ENCODE data around the gene ATP10A. TPM values are rescaled to one million over a fixed set of nuclear protein-coding genes. Genes with fewer than 3 reads are reported as not detected.

The ATP10A gene
- total RNA-seq, 1 experiment from 2014 or later, result 3.9 TPM

GRCh38 chr15:25847051-25847450, 16.1 kb downstream of the ATP10A start:
- H3T11ph ChIP-seq (ENCODE audit: low read length), result no peak overlapping the region
- no peaks in the 10 kb centered on the region for H3K79me2 ChIP-seq (ENCODE audit: insufficient read depth, low read length)
- no peak overlapping the region for H3K4ac ChIP-seq (ENCODE audit: low read depth, low read length)
- no peak overlapping the region for H3K27ac Mint-ChIP-seq
- no peaks in the 10 kb centered on the region for H3K27me3 Mint-ChIP-seq (ENCODE audit: low read depth)
- H4K20me1 ChIP-seq (ENCODE audit: control insufficient read depth, insufficient read depth, insufficient read length), result no peaks in the 10 kb centered on the region
- WGBS (ENCODE audit: extremely low coverage, insufficient read length, low lambda C conversion rate), result no CpG with 5 or more reads among the region's 2 CpGs
- H3K14ac ChIP-seq (ENCODE audit: insufficient read depth, low read length), result no peak overlapping the region
- no peaks in the 10 kb centered on the region for H3K9me3 ChIP-seq (ENCODE audit: control insufficient read depth, low read depth, low read length)
- no peak overlapping the region for H3K23ac ChIP-seq (ENCODE audit: insufficient read length, low read depth, low read length)
- no peaks in the 10 kb centered on the region for H3K27me3 ChIP-seq (ENCODE audit: insufficient read depth, low read length)
- H4K5ac ChIP-seq (ENCODE audit: insufficient read length, low read depth, low read length), result no peak overlapping the region
- H3K4me1 Mint-ChIP-seq, result peaks cover 44 to 51% of the 10 kb centered on the region in 2 experiments
- H2AFZ ChIP-seq (ENCODE audit: low read length), result no peak overlapping the region
- peaks cover 0 to 6% of the 10 kb centered on the region in 2 experiments; a peak in 1 of 5 replicates for H3K9me3 Mint-ChIP-seq
- no peak overlapping the region for H2BK12ac ChIP-seq (ENCODE audit: insufficient read length, low read depth, low read length)
- no peak overlapping the region for H3K4me3 Mint-ChIP-seq
- TF ChIP-seq CTCF (conservative IDR thresholded peaks at IDR 0.05), result no peak
- peaks cover 9% of the 10 kb centered on the region; the same call in 1 of the 2 replicates for H3K4me1 ChIP-seq (ENCODE audit: insufficient read depth, low read length)
- no peak overlapping the region for H3K4me2 ChIP-seq (ENCODE audit: insufficient read depth, insufficient read length, low read length)
- H3K56ac ChIP-seq (ENCODE audit: insufficient read length, low read depth, low read length), result no peak overlapping the region
- H3K23me2 ChIP-seq (ENCODE audit: insufficient read length, low read depth, low read length, poor library complexity, severe bottlenecking), result no peaks in the 10 kb centered on the region
- no peak overlapping the region for H2BK15ac ChIP-seq (ENCODE audit: low read depth, low read length)
- H4K8ac ChIP-seq (replicated peaks; ENCODE audit: insufficient read length, low read depth, low read length), result no peak overlapping the region
- no peak overlapping the region for H3K18ac ChIP-seq (ENCODE audit: insufficient read length, low read depth, low read length)
- no peak overlapping the region for H2BK20ac ChIP-seq (ENCODE audit: low read depth, low read length, poor library complexity, severe bottlenecking)
- no peaks in the 10 kb centered on the region; a peak in 2 of 7 replicates for H3K36me3 Mint-ChIP-seq (ENCODE audit: insufficient read depth in 1 of 3, low read depth in 3 of 3)
- no peak overlapping the region for H2BK120ac ChIP-seq (ENCODE audit: low read depth, low read length, poor library complexity, severe bottlenecking)
- no peak overlapping the region for H4K91ac ChIP-seq (ENCODE audit: insufficient read length, low read depth, low read length)
- H2AK5ac ChIP-seq (ENCODE audit: insufficient read length, low read length), result no peak overlapping the region
- H3K9ac ChIP-seq (ENCODE audit: extremely low read depth, insufficient read length, low read length), result no peak overlapping the region
- no peaks in the 10 kb centered on the region for H3K79me1 ChIP-seq (ENCODE audit: insufficient read depth, low read depth, low read length, poor library complexity, severe bottlenecking)
- H2BK5ac ChIP-seq (ENCODE audit: insufficient read length, low read length), result no peak overlapping the region
- DNase-seq, result no peak
- H3K27ac ChIP-seq (ENCODE audit: insufficient read length, low read depth, low read length), result no peak overlapping the region
